ENCODE measurements around the gene PCDH15. TPM values are rescaled to one million over a fixed set of nuclear protein-coding genes. Genes with fewer than 3 reads are reported as not detected.

Gene PCDH15
- polyA plus RNA-seq, 1 of the 3 experiments (the other 2 are of a cell fraction) = 0.03 TPM

DNA sequence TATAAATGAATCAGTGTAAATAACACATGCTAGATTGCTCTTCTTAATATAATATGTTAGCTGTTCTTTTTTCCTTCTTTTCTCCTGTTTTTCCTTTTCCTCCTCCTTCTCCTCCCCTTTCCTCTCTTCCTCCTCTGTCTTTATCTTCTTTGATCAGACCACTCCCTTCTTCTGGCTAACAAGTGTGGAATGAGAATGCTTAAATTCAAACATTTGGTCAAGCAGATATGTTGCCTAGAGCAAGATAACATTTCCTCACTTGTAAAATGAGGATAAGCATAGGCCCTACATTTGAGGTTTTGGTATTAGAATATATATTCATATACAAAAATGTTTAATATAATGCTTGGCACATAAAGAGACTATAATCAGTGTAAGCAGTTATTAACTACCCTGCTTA lies 299.1 kb downstream of the PCDH15 start:
- DNase-seq = no peak
- no peak overlapping the region for H2AFZ ChIP-seq (ENCODE audit: low read depth)
- no peaks in the 10 kb centered on the region for H3K27me3 ChIP-seq (ENCODE audit: insufficient read depth)
- no peak overlapping the region for H3K4me3 ChIP-seq (ENCODE audit: low read depth in 2 of 2, low read length in 1 of 2)
- ChIA-PET CTCF (no interaction called here), POLR2A (no interaction called here)
- H3F3A ChIP-seq (replicated peaks; ENCODE audit: insufficient read depth) = no peaks in the 10 kb centered on the region
- no peaks in the 10 kb centered on the region for H3K79me2 ChIP-seq (ENCODE audit: insufficient read depth)
- no peak overlapping the region for H3K4me2 ChIP-seq
- no peaks in the 10 kb centered on the region for H4K20me1 ChIP-seq (ENCODE audit: insufficient read depth)
- TF ChIP-seq CTCF (IDR thresholded peaks at IDR 0.05) = no peak
- TF ChIP-seq NFIC (IDR thresholded peaks at IDR 0.05; ENCODE audit: borderline replicate concordance) = no peak
- H3K9ac ChIP-seq = no peak overlapping the region
- no peaks in the 10 kb centered on the region for H3K9me3 ChIP-seq
- no peaks in the 10 kb centered on the region for H3K36me3 ChIP-seq (replicated peaks in 1 of 2; ENCODE audit: control insufficient read depth in 1 of 2, insufficient read depth in 2 of 2, low read length in 1 of 2)
- no peaks in the 10 kb centered on the region for H3K9me2 ChIP-seq
- no peaks in the 10 kb centered on the region for H3K4me1 ChIP-seq (ENCODE audit: control insufficient read depth in 1 of 2, insufficient read depth in 2 of 2, low read depth in 1 of 2, low read length in 1 of 2)
- no peak overlapping the region for H3K27ac ChIP-seq (ENCODE audit: low read depth in 2 of 2, low read length in 1 of 2)

GRCh38 chr10:54496852-54497251 lies 304.2 kb downstream of the PCDH15 start:
- H3K4me3 ChIP-seq (ENCODE audit: low read depth in 2 of 2, low read length in 1 of 2) = no peak overlapping the region
- WGBS (ENCODE audit: low lambda C conversion rate) = 54% methylated on average over 3 of the region's 3 CpGs
- H3K9me2 ChIP-seq = no peaks in the 10 kb centered on the region
- no peak overlapping the region for H2AFZ ChIP-seq (ENCODE audit: low read depth)
- H4K20me1 ChIP-seq (ENCODE audit: insufficient read depth) = no peaks in the 10 kb centered on the region
- H3K9ac ChIP-seq = no peak overlapping the region
- no peaks in the 10 kb centered on the region for H3K9me3 ChIP-seq
- no peak overlapping the region for H3K4me2 ChIP-seq
- POLR2A ChIA-PET = no interaction called here
- no peaks in the 10 kb centered on the region for H3K27me3 ChIP-seq (ENCODE audit: insufficient read depth)
- no peak overlapping the region for H3K27ac ChIP-seq (ENCODE audit: low read depth in 2 of 2, low read length in 1 of 2)
- H3F3A ChIP-seq (replicated peaks; ENCODE audit: insufficient read depth) = no peaks in the 10 kb centered on the region
- CTCF ChIA-PET = interaction anchor here (0.7 kb wide), 1 partner anchor 9 kb away, joined by 3 read pairs; no protein-coding TSS in a partner anchor
- H3K36me3 ChIP-seq (replicated peaks in 1 of 2; ENCODE audit: control insufficient read depth in 1 of 2, insufficient read depth in 2 of 2, low read length in 1 of 2) = no peaks in the 10 kb centered on the region
- no peaks in the 10 kb centered on the region for H3K4me1 ChIP-seq (ENCODE audit: control insufficient read depth in 1 of 2, insufficient read depth in 2 of 2, low read depth in 1 of 2, low read length in 1 of 2)
- no peaks in the 10 kb centered on the region for H3K79me2 ChIP-seq (ENCODE audit: insufficient read depth)
- no peak for DNase-seq
- no peak for TF ChIP-seq TEAD4 (IDR thresholded peaks at IDR 0.05; ENCODE audit: borderline replicate concordance, insufficient read depth)
- TF ChIP-seq TCF12 (IDR thresholded peaks at IDR 0.05) = no peak
- TF ChIP-seq EP300 (IDR thresholded peaks at IDR 0.05; ENCODE audit: borderline replicate concordance in 1 of 2, low read depth in 1 of 2, low read length in 1 of 2) = no peak
- TF ChIP-seq ELF1 (IDR thresholded peaks at IDR 0.05) = no peak
- no peak for TF ChIP-seq MEF2A (IDR thresholded peaks at IDR 0.05; ENCODE audit: borderline replicate concordance, low read depth)
- TF ChIP-seq RCOR1 (IDR thresholded peaks at IDR 0.05; ENCODE audit: low read length) = no peak
- TF ChIP-seq RAD21 (IDR thresholded peaks at IDR 0.05; ENCODE audit: low read length) = no peak
- TF ChIP-seq EZH2phosphoT487 (IDR thresholded peaks at IDR 0.05; ENCODE audit: borderline replicate concordance, low read depth) = no peak
- TF ChIP-seq, protein P1, sequence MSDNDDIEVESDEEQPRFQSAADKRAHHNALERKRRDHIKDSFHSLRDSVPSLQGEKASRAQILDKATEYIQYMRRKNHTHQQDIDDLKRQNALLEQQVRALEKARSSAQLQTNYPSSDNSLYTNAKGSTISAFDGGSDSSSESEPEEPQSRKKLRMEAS (IDR thresholded peaks at IDR 0.05; ENCODE audit: low read depth) = no peak
- TF ChIP-seq CTCF (IDR thresholded peaks at IDR 0.05) = no peak
- TF ChIP-seq, protein P2, sequence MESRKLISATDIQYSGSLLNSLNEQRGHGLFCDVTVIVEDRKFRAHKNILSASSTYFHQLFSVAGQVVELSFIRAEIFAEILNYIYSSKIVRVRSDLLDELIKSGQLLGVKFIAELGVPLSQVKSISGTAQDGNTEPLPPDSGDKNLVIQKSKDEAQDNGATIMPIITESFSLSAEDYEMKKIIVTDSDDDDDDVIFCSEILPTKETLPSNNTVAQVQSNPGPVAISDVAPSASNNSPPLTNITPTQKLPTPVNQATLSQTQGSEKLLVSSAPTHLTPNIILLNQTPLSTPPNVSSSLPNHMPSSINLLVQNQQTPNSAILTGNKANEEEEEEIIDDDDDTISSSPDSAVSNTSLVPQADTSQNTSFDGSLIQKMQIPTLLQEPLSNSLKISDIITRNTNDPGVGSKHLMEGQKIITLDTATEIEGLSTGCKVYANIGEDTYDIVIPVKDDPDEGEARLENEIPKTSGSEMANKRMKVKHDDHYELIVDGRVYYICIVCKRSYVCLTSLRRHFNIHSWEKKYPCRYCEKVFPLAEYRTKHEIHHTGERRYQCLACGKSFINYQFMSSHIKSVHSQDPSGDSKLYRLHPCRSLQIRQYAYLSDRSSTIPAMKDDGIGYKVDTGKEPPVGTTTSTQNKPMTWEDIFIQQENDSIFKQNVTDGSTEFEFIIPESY (IDR thresholded peaks at IDR 0.05; ENCODE audit: borderline replicate concordance, low read depth) = no peak
- no peak for TF ChIP-seq REST (IDR thresholded peaks at IDR 0.05; ENCODE audit: low read depth, low read length)
- TF ChIP-seq FOSL2 (IDR thresholded peaks at IDR 0.05; ENCODE audit: borderline replicate concordance, low read depth) = no peak
- TF ChIP-seq TAF1 (IDR thresholded peaks at IDR 0.05; ENCODE audit: borderline replicate concordance, low read depth, low read length) = no peak
- no peak for TF ChIP-seq FOXM1 (IDR thresholded peaks at IDR 0.05; ENCODE audit: low read depth)
- TF ChIP-seq SIN3A (IDR thresholded peaks at IDR 0.05; ENCODE audit: borderline replicate concordance, low read depth, low read length) = no peak
